Activated CD4-positive, alpha-beta T cell treated with anti-CD3 and anti-CD28 coated beads, Interleukin-2, amount 10 ng/mL, durations not matched to agents 24 days and 14 days (primary cell): ENCODE data around the gene GRN. TPM values are rescaled to one million over a fixed set of nuclear protein-coding genes. Genes with fewer than 3 reads are reported as not detected.

Experiments used
- DNase-seq: peaks from one replicate; pipeline ENCODE4 v3.0.0; 2022
- H3K27ac Mint-ChIP-seq: one replicate; pipeline ENCODE4 v1.8.0; 2022; ENCODE audit warnings: mild to moderate bottlenecking, mixed read lengths
- H3K27me3 Mint-ChIP-seq: one replicate; pipeline ENCODE4 v1.8.0; 2022; ENCODE audit warnings: mixed read lengths
- H3K36me3 Mint-ChIP-seq: one replicate; pipeline ENCODE4 v1.8.0; 2022; ENCODE audit warnings: low read depth, mild to moderate bottlenecking, mixed read lengths
- H3K4me1 Mint-ChIP-seq: one replicate; pipeline ENCODE4 v1.8.0; 2021; ENCODE audit warnings: mixed read lengths
- H3K4me3 Mint-ChIP-seq: one replicate; pipeline ENCODE4 v1.8.0; 2022; ENCODE audit warnings: mild to moderate bottlenecking, moderate library complexity, mixed read lengths
- H3K9me3 Mint-ChIP-seq: one replicate; pipeline ENCODE4 v1.8.0; 2021; ENCODE audit warnings: mixed read lengths
- intact Hi-C: fragments of 100-400 bp; cut with micrococcal nuclease; formaldehyde crosslinking; loops from one replicate; pipeline ENCODE4 v1.15.1; 2023
- total RNA-seq: library from RNA; stranded (reverse); gene quantifications from 2 replicates; pipeline ENCODE4 v1.2.3, GENCODE V29; 2022

Gene GRN
- total RNA-seq, 1 donor from 2014 or later, result 34.6 TPM

- DNase-seq, result no peak
- intact Hi-C loops, result no loop called here
- peaks cover 43% of the 10 kb centered on the region for H3K36me3 Mint-ChIP-seq
- H3K4me3 Mint-ChIP-seq, result no peak overlapping the region
- no peaks in the 10 kb centered on the region for H3K9me3 Mint-ChIP-seq
- no peak overlapping the region for H3K27ac Mint-ChIP-seq
- no peaks in the 10 kb centered on the region for H3K27me3 Mint-ChIP-seq
- H3K4me1 Mint-ChIP-seq, result peaks cover 10% of the 10 kb centered on the region
These were observed 52.7 kb downstream of the GRN start for GRCh38 chr17:44397479-44398440.

DNA sequence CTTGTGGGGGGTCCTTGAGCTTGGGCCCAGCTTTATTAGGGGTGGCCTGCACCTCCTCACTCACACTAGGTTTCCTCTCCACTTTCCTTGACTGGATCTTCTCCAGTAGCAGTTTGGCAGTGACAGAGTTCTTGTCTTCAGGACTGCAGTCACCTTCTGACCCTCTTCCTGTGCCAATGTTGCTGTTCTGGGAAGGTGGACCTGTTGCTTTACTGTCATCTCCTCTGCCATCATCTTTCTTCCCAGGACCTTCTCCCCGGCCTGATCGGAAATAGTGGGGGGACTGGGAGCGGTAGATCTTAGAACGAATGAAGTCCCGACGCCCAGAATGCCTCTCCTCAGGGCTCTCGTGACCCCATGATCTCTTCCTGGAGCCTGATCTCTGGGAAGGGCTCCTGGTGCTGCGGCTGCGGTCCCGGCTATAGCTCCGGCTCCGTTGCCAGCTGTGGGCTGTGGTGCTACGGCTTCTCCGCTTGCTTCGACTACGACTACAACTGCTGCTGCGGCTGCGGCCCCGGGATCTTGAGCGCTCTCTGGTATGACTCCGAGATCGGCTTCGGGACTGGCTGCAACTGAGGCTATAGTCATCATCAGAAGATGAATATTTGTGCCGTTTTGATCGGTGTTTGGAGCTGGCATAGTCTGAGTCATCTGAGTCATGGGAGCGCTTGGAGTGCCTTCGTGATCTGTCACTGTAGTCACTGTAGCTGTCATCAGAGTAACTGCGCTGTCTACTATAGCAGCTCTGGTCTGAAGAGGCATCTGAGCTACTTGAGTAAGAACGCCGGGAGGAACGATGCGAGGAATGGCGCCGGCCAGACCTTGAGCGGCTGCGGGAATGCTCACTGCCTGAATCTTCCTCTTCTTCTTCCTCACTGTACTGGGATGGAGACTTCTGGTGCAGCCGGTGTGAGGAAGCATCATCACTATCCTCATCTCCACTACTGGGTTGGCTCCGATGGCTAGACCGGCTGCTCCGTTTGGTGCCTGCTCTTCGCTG is 53.9 kb downstream of the GRN start:
- H3K4me1 Mint-ChIP-seq, result peaks cover 6% of the 10 kb centered on the region
- no peaks in the 10 kb centered on the region for H3K27me3 Mint-ChIP-seq
- peaks cover 45% of the 10 kb centered on the region for H3K36me3 Mint-ChIP-seq
- H3K4me3 Mint-ChIP-seq, result no peak overlapping the region
- DNase-seq, result no peak
- no peak overlapping the region for H3K27ac Mint-ChIP-seq
- intact Hi-C loops, result no loop called here
- no peaks in the 10 kb centered on the region for H3K9me3 Mint-ChIP-seq

DNA sequence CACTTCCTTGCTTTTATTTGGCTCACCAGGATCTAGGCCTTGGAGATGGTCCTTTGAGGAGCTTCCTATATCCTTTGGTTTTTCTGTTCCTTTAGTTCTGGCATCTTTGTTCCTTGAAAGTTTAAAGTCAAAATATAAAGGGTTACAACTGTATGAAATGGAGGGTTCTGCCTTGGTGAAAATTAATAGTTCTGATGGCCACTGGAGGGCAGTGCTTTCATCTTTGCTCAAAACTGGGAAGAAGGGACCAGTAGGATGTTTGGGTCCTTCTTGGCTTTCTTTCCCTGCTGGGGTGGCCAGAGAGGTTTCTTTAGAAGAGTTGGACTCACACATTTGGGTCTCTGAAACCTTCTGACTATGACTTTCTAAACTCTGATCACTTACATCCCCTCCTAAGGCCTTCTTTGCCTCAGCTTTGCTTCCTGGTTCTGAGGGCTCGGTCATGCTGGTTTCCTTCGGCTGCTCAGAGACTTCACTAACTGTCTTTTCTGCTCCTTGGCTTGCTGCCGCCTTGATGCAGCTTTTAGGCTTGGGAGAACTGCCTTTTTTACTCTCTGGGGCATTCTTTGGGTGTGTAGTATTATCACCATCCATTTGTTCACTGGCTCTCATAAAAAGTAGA is 55.2 kb downstream of the GRN start:
- no peak overlapping the region for H3K4me3 Mint-ChIP-seq
- intact Hi-C loops, result no loop called here
- H3K4me1 Mint-ChIP-seq, result peaks cover 6% of the 10 kb centered on the region
- no peak overlapping the region for H3K27ac Mint-ChIP-seq
- H3K27me3 Mint-ChIP-seq, result no peaks in the 10 kb centered on the region
- no peaks in the 10 kb centered on the region for H3K9me3 Mint-ChIP-seq
- H3K36me3 Mint-ChIP-seq, result peaks cover 46% of the 10 kb centered on the region
- DNase-seq, result no peak

Other genes starting within 250 kb of the GRN start
- 16.1 and 17.7 TPM in 2 replicates for gene HDAC5, start 221.7 kb upstream of the GRN start, total RNA-seq
- 23.8 and 24.5 TPM in 2 replicates for gene HROB, start 203.4 kb upstream of the GRN start, total RNA-seq
- gene ASB16, start 174.6 kb upstream of the GRN start, total RNA-seq, result 0.09 and 0.78 TPM in 2 replicates
- gene TMUB2, start 158.3 kb upstream of the GRN start, total RNA-seq, result 16.1 and 19.0 TPM in 2 replicates
- 105 and 118 TPM in 2 replicates for gene ATXN7L3, start 145.4 kb upstream of the GRN start, total RNA-seq
- gene UBTF, start 125.6 kb upstream of the GRN start, total RNA-seq, result 193 and 195 TPM in 2 replicates
- not detected in 2 replicates for gene SLC4A1, start 77.2 kb upstream of the GRN start, total RNA-seq
- 0.42 TPM in 1 of 2 replicates, not detected in the other for gene RUNDC3A, start 36.7 kb upstream of the GRN start, total RNA-seq
- 172 TPM in 2 replicates for gene SLC25A39, start 20.5 kb upstream of the GRN start, total RNA-seq
- gene FAM171A2, start 18.6 kb downstream of the GRN start, total RNA-seq, result 0.21 and 0.26 TPM in 2 replicates
- 0.65 and 0.85 TPM in 2 replicates for gene ITGA2B, start 44.3 kb downstream of the GRN start, total RNA-seq
- gene GPATCH8, start 158.1 kb downstream of the GRN start, total RNA-seq, result 43.6 and 46.4 TPM in 2 replicates
- gene FZD2, start 212.2 kb downstream of the GRN start, total RNA-seq, result not detected in 2 replicates